GM19099 (cell line): ENCODE data around the gene HPN.

Experiments
- POLR2A ChIP-seq: IDR thresholded peaks from 3 replicates; pipeline ENCODE4 v1.6.1; 2011; ENCODE audit warnings: low read depth; ENCODE audit not compliant: insufficient read length; ENCODE audit errors: extremely low read depth

The HPN gene

GRCh38 chr19:35048911-35049411, 7.4 kb downstream of the HPN start:
- TF ChIP-seq POLR2A: no peak

GRCh38 chr19:35049456-35049855, 7.9 kb downstream of the HPN start:
- TF ChIP-seq POLR2A: no peak

GRCh38 chr19:35051796-35052195, 10.3 kb downstream of the HPN start:
- no peak for TF ChIP-seq POLR2A

- no peak for TF ChIP-seq POLR2A
Measured at GRCh38 chr19:35052599-35053190, 11.2 kb downstream of the HPN start.

- TF ChIP-seq POLR2A: no peak
Measured at GRCh38 chr19:35053667-35054293, 12.3 kb downstream of the HPN start.

- TF ChIP-seq POLR2A: no peak
Measured at GRCh38 chr19:35054626-35055025, 13.1 kb downstream of the HPN start.

- TF ChIP-seq POLR2A: no peak
Measured at GRCh38 chr19:35055715-35056179, 14.2 kb downstream of the HPN start.

- no peak for TF ChIP-seq POLR2A
Measured at GRCh38 chr19:35056513-35057063, 15.1 kb downstream of the HPN start.

- TF ChIP-seq POLR2A: no peak
Measured at GRCh38 chr19:35058370-35058769, 16.8 kb downstream of the HPN start.

GRCh38 chr19:35059006-35059798, 17.7 kb downstream of the HPN start:
- TF ChIP-seq POLR2A: no peak

GRCh38 chr19:35059799-35060091, 18.2 kb downstream of the HPN start:
- TF ChIP-seq POLR2A: no peak

- TF ChIP-seq POLR2A: no peak
Measured at GRCh38 chr19:35060160-35060855, 18.8 kb downstream of the HPN start.

- TF ChIP-seq POLR2A: no peak
Measured at GRCh38 chr19:35061583-35062373, 20.3 kb downstream of the HPN start.

- TF ChIP-seq POLR2A: no peak
Measured at GRCh38 chr19:35062942-35063341, 21.4 kb downstream of the HPN start.
